22Rv1 (cell line): ENCODE measurements around the gene NOA1.

Experiments used
- H3K27ac ChIP-seq: fragments of 450-650 bp; 2 replicates; pipeline ENCODE4 v1.5.1; 2017
- ZFX ChIP-seq: fragments of 450-650 bp; IDR thresholded peaks from 2 replicates; pipeline ENCODE4 v1.6.1; 2017; ENCODE audit warnings: antibody characterized with exemption, borderline replicate concordance
- TF ChIP-seq, protein P1 (sequence below): fragments of 450-650 bp; IDR thresholded peaks from 2 replicates; pipeline ENCODE4 v1.5.1; 2017; ENCODE audit warnings: mild to moderate bottlenecking

NOA1 gene

DNA sequence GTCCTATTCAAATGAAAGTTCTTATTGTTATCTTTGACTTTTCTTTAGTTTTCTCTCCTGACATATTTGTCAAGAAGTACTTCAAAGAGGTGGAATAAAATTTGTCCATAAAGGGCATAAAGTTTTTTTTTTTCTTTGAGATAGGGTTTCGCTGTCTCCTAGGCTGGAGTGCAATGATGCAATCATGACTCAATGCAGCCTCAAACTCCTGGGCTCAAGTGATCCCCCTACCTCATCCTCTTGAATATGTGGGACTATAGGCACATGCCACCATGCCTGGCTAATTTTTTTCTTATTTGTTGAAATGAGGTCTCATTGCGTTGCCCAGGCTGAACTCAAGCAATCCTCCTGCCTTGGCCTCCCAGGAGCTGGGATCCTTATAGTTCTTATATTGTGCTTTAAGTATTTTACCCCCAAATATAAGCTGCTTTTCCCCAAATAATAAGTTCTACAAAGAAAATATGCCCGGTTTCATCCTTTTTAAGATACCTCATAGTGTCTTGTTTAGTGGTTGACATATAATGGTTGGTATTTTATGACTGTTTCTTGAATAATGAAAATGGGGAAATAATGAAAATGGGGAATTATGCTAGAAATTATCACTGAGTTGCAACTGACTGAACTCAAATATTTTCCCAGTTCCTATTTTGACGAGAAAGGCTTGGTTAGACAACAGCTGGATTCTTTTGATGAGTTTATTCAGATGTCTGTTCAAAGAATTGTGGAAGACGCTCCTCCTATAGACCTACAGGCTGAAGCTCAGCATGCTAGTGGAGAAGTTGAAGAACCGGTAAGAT is 12.9 kb upstream of the NOA1 start:
- H3K27ac ChIP-seq: no peak overlapping the region
- TF ChIP-seq, protein P1, sequence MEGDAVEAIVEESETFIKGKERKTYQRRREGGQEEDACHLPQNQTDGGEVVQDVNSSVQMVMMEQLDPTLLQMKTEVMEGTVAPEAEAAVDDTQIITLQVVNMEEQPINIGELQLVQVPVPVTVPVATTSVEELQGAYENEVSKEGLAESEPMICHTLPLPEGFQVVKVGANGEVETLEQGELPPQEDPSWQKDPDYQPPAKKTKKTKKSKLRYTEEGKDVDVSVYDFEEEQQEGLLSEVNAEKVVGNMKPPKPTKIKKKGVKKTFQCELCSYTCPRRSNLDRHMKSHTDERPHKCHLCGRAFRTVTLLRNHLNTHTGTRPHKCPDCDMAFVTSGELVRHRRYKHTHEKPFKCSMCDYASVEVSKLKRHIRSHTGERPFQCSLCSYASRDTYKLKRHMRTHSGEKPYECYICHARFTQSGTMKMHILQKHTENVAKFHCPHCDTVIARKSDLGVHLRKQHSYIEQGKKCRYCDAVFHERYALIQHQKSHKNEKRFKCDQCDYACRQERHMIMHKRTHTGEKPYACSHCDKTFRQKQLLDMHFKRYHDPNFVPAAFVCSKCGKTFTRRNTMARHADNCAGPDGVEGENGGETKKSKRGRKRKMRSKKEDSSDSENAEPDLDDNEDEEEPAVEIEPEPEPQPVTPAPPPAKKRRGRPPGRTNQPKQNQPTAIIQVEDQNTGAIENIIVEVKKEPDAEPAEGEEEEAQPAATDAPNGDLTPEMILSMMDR: no peak
- TF ChIP-seq ZFX: no peak

GRCh38 chr4:56986952-56987351 is 9.5 kb upstream of the NOA1 start:
- TF ChIP-seq, protein P1: no peak
- TF ChIP-seq ZFX: no peak
- no peak overlapping the region for H3K27ac ChIP-seq

DNA sequence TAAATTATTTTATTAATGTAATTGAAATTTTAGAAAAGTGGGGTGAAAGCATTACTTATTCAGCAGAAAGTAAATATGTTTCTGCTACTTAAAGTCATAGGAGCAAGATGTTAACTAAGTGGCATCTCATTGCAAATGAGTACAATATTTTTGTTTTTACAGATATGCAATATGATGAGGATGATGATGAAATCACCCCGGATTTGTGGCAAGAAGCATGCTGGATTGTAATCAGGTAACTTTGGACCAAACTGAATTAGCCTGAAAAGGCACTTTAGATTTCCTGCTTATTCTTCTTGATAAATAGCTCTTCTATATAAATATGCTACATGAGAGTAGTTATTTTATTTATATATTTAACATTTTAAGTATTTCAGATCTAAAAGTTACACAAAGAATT is 8.8 kb upstream of the NOA1 start:
- TF ChIP-seq, protein P1: no peak
- TF ChIP-seq ZFX: no peak
- no peak overlapping the region for H3K27ac ChIP-seq

DNA sequence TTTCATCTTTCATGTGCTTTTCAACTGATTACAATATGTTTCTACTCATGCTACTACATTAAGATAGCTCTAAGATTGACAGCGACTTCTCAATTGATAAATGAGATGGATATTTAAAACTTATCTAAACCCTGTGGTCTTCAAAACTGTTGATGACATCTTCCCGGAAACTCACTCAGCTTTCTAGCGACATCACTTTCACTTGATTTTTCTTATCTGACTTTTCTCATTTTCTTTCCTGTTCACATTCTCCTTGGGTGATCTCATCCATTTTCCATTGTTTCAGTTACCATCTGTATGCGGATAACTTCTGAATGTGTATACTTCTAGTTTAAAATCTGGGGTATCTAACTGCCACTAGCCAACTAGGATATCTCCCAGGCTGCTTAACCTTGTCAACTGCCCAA is 4.4 kb upstream of the NOA1 start:
- no peak overlapping the region for H3K27ac ChIP-seq
- no peak for TF ChIP-seq ZFX
- TF ChIP-seq, protein P1: no peak

GRCh38 chr4:56979421-56980072 is 2.1 kb upstream of the NOA1 start:
- TF ChIP-seq, protein P1: no peak
- TF ChIP-seq ZFX: no peak
- H3K27ac ChIP-seq: peak overlapping the region; percentile 96

DNA sequence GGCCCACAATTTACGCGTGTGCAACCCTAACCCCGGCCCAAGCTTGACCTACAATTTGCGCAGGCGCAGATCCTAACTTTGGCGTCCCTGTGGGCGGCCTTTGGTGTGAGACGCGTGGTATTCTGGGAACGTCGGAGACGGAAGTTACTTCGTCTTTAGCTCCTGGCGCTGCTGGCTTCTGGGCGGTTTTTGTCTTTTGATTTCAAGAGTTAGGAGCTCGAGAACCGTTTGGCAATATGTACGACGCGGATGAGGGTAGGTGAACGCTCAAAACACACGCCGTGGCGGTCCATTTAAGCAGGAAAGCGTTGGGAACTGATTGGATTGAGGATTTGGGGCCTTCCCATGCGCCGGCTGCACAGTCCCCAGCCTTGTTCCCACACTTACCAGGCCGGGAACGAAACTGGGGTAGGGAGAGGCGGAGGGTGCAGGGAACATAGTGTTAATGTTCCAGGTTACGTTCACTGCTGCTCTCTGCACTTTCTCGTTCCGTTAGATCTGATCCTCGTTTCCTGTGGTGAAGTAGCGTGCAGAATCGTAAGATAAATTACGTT is 1.4 kb upstream of the NOA1 start, which contains the start of gene POLR2B:
Gene POLR2B, plus strand, starts transcription at position 147 of the 554 bp plus-strand sequence. Its CDS starts 90 bp downstream, at position 237.
- TF ChIP-seq, protein P1: no peak
- H3K27ac ChIP-seq: peak within 1 kb of the TSS; percentile 96

DNA sequence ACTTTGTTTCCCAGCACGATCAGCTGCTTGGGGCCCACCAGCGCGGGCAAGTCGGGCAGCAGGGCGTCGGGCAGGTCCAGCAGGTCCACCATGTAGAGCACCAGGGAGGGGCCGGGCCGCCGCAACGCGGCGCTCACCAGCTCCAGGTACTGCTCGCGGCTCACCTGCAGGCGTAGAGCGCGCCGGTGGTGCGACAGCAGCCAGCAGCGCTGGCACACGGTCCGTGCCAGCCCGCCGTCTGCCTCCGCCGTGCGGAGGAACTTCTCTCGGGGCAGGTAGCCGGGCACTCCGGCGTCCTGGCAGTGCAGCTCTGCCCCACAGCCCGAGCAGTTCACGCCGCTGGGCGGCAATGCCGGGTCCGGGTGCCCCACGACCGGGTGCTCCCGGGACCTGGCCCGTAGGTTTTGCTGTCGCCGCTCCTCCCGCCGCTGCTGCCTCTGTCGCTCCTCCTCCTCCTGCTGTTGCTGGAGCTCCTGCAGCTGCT is 527 bp downstream of the NOA1 start:
- no peak for TF ChIP-seq ZFX
- TF ChIP-seq, protein P1: peak; percentile 53
- H3K27ac ChIP-seq: peak overlapping the region; percentile 96
